Fibroblast of villous mesenchyme (primary cell): ENCODE data around the gene MARCKS. TPM values are rescaled to one million over a fixed set of nuclear protein-coding genes. Genes with fewer than 3 reads are reported as not detected.

Experiments used
- DNase-seq: peaks from one replicate; pipeline ENCODE4 v3.0.0-alpha.2; 2010; ENCODE audit warnings: low read depth
- H3K4me3 ChIP-seq: 2 replicates; pipeline ENCODE4 v1.5.1; 2011; ENCODE audit warnings: low read depth, mild to moderate bottlenecking, low read length
- CTCF ChIP-seq: IDR thresholded peaks from 2 replicates; pipeline ENCODE4 v1.5.1; 2012; ENCODE audit warnings: low read depth, mild to moderate bottlenecking, low read length; ENCODE audit not compliant: insufficient read depth
- total RNA-seq: library from RNA; depleted of rRNA; stranded (reverse); fragments of >200 nt; gene quantifications from 2 replicates; pipeline ENCODE4 v1.2.3, GENCODE V29; 2012

Gene MARCKS
- total RNA-seq, 1 donor = 263 TPM

DNA sequence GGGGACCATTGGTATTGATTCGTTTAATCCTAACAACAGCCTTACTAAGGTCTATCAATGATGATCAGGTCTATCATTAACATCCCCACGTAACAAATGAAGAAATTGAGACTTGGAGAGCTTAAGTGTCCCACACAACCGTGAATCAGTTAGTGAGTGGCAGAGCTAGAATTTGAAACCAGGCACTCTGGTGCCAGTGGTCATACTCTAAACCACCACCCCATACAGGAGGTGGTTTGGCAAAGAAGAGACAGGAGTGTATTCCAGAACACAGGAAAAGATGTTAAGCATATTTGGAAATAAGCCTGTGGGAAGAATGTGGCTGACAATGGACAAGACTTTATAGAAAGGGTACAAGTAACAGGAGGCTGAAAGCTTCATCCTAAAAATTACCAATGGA lies 35.7 kb upstream of the MARCKS start:
- H3K4me3 ChIP-seq = no peak overlapping the region
- TF ChIP-seq CTCF = no peak
- no peak for DNase-seq

DNA sequence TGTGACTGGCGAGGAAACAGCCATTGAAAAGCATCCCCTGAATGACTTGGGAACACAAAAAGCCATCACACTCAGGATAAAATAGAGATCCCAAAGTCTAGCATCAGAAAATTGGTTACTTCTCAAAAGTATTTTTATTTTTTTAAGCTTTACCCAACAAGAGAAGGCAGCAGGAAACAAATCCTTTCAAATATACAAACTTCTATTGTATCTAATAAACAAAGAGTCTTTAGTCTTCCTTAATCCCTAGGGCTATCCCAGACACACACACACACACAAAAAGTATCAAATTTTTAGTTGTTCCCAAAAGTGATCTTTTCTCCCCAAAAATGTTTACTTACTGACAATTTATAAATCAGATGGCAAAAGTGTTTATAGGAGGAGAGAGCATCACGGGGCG lies 33.2 kb upstream of the MARCKS start:
- H3K4me3 ChIP-seq = no peak overlapping the region
- DNase-seq = no peak
- no peak for TF ChIP-seq CTCF

DNA sequence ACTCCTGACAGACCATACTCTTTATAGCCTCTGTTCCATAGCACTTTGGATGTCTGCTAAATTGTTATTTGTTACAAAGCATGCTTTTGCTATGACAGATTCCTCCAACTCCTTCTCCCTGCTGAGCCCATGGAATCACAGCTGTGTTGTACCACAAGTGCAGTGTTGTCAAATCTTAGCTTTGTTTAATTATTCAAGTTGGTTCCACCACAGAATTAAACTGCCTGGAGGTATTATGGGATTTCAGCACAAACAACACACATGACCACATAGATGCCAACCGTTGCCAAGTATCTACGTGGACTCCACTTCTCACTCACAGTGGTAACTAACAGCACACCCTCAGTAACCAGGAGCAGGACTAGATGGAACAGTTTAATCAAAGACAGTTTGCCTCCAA lies 32.7 kb upstream of the MARCKS start:
- TF ChIP-seq CTCF = no peak
- peak; percentile 12 for DNase-seq
- H3K4me3 ChIP-seq = no peak overlapping the region

GRCh38 chr6:113824866-113825265 lies 32.3 kb upstream of the MARCKS start:
- TF ChIP-seq CTCF = no peak
- no peak for DNase-seq
- no peak overlapping the region for H3K4me3 ChIP-seq

- no peak for TF ChIP-seq CTCF
- H3K4me3 ChIP-seq = no peak overlapping the region
- DNase-seq = peak; percentile 74
These were observed 31.4 kb upstream of the MARCKS start for GRCh38 chr6:113825781-113826180.

DNA sequence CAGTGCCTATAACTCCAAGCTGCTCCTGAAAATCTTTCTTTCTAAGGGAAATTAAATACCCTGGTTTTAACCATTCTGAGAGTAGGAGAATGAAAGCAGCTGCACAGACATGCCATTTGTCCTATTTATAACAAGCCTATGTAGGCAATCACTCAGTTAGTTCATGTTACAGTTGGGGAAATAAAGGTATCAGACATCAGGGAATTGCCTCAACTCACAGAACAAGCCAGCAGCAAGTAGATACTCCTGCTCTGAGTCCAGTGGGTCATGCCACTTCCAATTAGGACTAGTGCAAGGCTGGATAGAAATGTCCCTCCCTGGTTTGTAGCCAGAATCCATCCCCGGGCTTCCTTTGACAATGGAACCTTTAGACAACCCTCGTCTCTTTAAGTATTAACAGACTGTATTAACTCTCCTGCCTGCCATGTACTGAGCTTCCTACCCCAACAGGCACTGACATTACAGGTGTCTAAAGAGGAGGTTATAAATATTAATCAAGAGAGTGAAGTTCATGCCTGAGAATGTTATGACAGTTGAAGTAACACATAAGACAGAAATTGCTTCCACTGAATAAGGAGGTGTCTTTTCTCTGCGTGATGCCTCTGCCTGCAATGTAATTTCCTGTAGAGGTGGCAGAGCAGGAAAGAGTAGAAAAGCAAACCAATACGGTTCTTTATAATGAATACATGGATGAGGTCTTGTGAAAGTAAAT lies 28.0 kb upstream of the MARCKS start:
- no peak for DNase-seq

More for the DNA sequence above, 28.0 kb upstream of the MARCKS start:
- H3K4me3 ChIP-seq = no peak overlapping the region
- no peak for TF ChIP-seq CTCF
